GM12864 (cell line): ENCODE data around the gene TMED4.

Experiments used
- DNase-seq: peaks from one replicate; pipeline ENCODE4 v3.0.0-alpha.2; 2011; ENCODE audit warnings: low read depth
- H3K4me3 ChIP-seq: 2 replicates; pipeline ENCODE4 v1.5.1; 2011; ENCODE audit warnings: mild to moderate bottlenecking, low read depth, low read length, control low read depth
- TF ChIP-seq, protein P1 (sequence below): IDR thresholded peaks from 2 replicates; pipeline ENCODE4 v1.5.1; 2011; ENCODE audit warnings: low read depth, mild to moderate bottlenecking, moderate library complexity, low read length, control low read depth, inconsistent platforms; ENCODE audit errors: missing control alignments

The TMED4 gene

DNA sequence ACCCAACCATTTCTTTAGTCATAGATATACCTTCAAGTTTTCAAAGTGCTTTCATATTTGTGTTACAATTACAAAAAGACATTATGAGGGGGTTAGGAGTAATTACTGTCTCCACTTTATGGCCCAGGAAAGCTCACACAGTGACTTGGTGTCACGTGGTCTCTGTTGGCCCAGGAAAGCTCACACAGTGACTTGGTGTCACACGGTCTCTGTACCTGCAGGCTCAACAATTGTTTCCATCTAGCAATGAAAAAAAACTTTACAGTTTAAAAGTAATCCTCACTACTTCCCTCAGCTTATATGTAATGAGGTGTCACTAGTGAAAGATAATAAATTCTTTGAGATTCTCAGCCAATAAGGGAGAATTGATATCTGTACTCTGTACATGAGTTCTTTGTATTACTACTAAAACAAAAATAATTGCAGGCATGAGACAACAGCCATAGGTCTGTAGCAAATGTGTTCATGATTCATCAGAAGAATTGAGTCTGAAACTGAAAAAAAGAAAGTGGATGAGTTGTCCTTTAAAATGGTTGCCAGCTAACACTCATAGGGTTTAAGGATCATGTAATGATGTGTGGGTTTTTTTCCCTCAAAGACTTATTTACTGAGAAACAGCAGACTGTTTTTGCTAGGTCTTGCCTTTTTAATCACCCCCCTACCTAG, 35.3 kb upstream of the TMED4 start:
- TF ChIP-seq, protein P1, sequence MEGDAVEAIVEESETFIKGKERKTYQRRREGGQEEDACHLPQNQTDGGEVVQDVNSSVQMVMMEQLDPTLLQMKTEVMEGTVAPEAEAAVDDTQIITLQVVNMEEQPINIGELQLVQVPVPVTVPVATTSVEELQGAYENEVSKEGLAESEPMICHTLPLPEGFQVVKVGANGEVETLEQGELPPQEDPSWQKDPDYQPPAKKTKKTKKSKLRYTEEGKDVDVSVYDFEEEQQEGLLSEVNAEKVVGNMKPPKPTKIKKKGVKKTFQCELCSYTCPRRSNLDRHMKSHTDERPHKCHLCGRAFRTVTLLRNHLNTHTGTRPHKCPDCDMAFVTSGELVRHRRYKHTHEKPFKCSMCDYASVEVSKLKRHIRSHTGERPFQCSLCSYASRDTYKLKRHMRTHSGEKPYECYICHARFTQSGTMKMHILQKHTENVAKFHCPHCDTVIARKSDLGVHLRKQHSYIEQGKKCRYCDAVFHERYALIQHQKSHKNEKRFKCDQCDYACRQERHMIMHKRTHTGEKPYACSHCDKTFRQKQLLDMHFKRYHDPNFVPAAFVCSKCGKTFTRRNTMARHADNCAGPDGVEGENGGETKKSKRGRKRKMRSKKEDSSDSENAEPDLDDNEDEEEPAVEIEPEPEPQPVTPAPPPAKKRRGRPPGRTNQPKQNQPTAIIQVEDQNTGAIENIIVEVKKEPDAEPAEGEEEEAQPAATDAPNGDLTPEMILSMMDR, result no peak
- DNase-seq, result no peak
- no peak overlapping the region for H3K4me3 ChIP-seq

DNA sequence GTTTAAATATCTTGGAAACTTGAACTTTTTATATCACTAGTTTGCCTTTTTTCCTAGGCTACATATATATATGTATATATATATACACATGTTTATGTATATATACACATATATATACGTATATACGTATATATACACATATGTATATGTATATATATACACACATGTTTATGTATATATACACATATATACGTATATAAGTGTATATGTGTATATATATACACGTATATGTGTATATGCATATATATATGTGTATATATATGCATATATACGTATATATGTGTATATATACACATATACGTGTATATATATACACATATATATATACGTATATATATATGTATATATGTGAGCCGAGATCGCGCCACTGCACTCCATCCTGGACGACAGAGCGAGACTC, 34.5 kb upstream of the TMED4 start:
- TF ChIP-seq, protein P1, result no peak
- DNase-seq, result no peak
- H3K4me3 ChIP-seq, result no peak overlapping the region

DNA sequence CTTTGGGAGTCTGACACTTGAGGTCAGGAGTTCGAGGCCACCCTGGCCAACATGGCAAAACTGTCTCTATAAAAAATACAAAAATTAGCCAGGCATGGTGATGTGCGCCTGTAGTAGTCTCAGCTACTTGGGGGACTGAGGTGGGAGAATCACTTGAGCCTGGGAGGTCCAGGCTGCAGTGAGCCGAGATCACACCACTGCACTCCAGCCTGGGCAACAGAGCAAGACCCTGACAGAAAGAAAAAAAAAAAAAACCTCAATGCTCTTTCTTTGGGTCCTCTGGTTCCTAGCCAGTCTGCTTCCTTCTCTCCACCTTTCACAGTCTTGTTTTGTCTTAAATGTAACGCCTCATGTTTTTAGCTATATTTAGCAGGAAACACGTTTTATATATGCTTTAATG, 33.8 kb upstream of the TMED4 start:
- no peak for DNase-seq
- TF ChIP-seq, protein P1, result no peak
- H3K4me3 ChIP-seq, result no peak overlapping the region

DNA sequence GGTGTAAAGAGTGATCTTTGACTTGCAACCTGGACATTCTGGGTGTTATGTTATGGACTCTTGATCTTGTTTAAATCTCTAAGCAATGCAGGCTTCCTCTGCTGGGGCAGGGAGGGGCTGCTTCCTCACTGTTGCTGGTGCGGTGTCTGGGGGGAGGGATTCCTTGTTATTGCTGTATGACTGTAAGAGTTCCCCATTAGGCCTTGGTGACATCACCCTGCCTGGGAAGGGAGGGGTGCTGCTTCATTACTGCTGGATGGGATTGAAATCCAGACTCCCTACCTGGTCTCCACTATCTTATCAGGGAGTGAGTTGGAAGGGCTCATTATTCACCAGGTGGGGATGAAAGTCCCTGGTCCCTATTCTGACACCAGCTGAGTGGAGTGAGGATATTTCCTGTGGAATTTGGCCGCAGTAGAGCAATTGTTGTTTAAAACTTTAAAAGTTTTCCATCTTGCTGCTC, 33.1 kb upstream of the TMED4 start:
- no peak overlapping the region for H3K4me3 ChIP-seq
- no peak for DNase-seq
- TF ChIP-seq, protein P1, result no peak

DNA sequence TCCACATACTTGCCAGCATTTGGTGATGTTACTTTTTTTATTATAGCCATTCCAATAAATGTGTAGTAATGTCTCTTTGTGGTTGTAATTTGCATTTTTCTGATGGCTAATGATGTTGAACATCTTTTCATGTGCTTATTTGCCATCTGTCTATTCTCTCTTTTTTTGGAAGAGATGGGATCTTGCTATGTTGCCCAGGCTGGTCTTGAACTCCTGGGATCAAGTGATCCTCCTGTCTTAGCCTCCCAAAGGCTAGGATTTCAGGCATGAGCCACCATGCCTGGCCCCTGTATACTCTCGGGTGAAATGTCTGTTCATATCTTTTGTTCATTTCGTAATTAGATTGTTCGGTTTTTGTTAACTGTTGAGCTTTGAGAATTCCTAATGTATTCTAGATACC, 27.8 kb upstream of the TMED4 start:
- H3K4me3 ChIP-seq, result no peak overlapping the region
- no peak for DNase-seq
- TF ChIP-seq, protein P1, result no peak

DNA sequence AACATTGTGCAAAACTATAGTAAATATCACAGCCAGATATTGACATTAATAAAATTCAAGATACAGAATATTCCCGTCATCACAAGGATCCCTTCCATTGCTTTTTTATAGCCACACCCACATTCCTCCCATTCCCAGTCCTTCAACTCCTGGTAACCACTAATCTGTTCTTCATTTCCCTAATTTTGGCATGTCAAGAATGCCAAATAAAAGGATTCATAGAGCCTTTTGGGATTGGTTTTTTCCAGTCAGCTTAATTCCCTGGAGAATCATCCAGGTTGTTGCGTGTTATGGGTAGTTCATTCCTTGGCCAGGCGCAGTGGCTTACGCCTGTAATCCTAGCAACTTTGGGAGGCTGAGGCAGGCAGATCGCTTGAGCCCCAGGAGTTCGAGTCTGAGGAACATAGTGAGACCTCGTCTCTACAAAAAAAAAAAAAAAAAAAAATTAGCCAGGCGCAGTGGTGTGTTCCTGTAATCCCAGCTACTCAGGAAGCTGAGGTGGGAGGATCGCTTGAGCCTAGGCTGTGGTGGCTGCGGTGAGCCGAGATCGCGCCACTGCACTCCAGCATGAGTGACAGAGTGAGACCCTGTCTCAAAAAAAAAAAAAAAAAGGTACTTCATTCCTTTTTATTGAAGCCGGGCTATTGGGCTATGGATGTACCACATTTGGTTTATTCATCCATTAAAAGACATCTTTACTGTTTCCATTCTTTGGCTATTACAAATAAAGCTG, 27.1 kb upstream of the TMED4 start:
- no peak for DNase-seq
- H3K4me3 ChIP-seq, result no peak overlapping the region; the same call in 1 of the 2 replicates
- TF ChIP-seq, protein P1, result no peak
